Calu3 (cell line): Measurements from ENCODE around the gene FOXP1. TPM values are rescaled to one million over a fixed set of nuclear protein-coding genes. Genes with fewer than 3 reads are reported as not detected.
A peak's percentile ranks its signal among the peaks of the same experiment; 100 is the strongest.

Source experiments
- BruUV-seq: library from RNA; stranded (reverse); fragments of 400-500 nt; replicated peaks from 2 replicates; lab custom pipeline; 2021; lab: Mats Ljungman, UMichigan
- CTCF ChIA-PET: fragments of 300-600 bp; sonication (Branson Sonifier 250); formaldehyde crosslinking; loops from one replicate; lab custom pipeline; 2022; ENCODE audit warnings: antibody characterized with exemption; lab: Charles Lee
- DNase-seq: peaks from one replicate; pipeline ENCODE4 v3.0.0; 2022
- H3K27ac Mint-ChIP-seq: one replicate; pipeline ENCODE4 v1.8.0; 2022; ENCODE audit warnings: mixed read lengths; ENCODE audit not compliant: unreplicated experiment
- H3K27me3 Mint-ChIP-seq: one replicate; pipeline ENCODE4 v1.8.0; 2022; ENCODE audit warnings: mixed read lengths; ENCODE audit not compliant: unreplicated experiment
- H3K36me3 Mint-ChIP-seq: one replicate; pipeline ENCODE4 v1.8.0; 2022; ENCODE audit warnings: mild to moderate bottlenecking, moderate library complexity, mixed read lengths; ENCODE audit not compliant: insufficient read depth, unreplicated experiment
- H3K4me1 Mint-ChIP-seq: one replicate; pipeline ENCODE4 v1.8.0; 2022; ENCODE audit warnings: mild to moderate bottlenecking, low read depth, mixed read lengths; ENCODE audit not compliant: unreplicated experiment
- H3K4me3 Mint-ChIP-seq: one replicate; pipeline ENCODE4 v1.8.0; 2022; ENCODE audit warnings: mild to moderate bottlenecking, low read depth, moderate library complexity, mixed read lengths; ENCODE audit not compliant: unreplicated experiment
- H3K9me3 Mint-ChIP-seq: one replicate; pipeline ENCODE4 v1.8.0; 2022; ENCODE audit warnings: low read depth, mixed read lengths; ENCODE audit not compliant: unreplicated experiment
- CTCF ChIP-seq: fragments of 200-600 bp; IDR thresholded peaks from one replicate; pipeline ENCODE4 v1.8.0; 2022; ENCODE audit warnings: antibody characterized with exemption; ENCODE audit not compliant: unreplicated experiment
- intact Hi-C: fragments of 100-400 bp; cut with micrococcal nuclease; formaldehyde crosslinking; loops from one replicate; pipeline ENCODE4 v1.10.0; 2022; ENCODE audit not compliant: unreplicated experiment
- total RNA-seq: library from RNA; stranded (reverse); gene quantifications from 2 replicates; pipeline ENCODE4 v1.2.3, GENCODE V29; 2022

Gene FOXP1
- total RNA-seq, 1 experiment from 2014 or later = 82.8 TPM

DNA sequence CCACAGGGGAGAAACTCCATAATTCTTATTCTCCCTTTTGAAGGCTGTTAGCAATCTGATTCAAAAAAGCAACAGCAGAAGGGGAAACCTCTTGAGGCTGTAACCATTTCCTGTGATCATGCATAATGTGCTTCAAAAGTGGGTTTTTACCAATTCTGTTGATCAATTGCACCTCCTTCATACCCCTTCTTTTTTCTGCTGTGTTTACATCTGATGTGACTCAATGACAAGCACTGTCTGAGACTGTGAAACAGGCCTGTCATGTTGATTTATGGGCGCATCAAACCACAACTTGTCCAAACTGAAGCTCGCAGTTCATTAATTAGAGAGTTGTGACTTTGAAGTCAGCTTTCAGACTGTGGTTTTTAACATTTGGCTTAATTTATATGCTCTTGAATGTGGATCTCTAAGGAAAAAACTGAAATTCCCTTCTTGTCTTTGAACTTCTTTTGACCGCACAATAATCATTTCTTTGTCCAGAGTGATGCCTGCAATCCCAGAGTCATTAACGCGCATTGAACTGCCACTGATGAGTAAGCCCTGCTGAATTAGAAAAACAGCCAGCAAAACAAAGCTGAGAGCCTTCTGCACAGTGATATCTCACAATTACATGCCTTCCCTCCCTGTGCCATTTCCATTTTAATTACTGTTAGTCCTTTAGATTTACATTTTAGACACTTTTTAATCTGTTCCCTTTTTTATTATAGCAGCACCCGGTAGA, 532.8 kb downstream of the FOXP1 start:
- intact Hi-C loops = no loop called here
- BruUV-seq = no TSS peak
- no peak for TF ChIP-seq CTCF
- no peaks in the 10 kb centered on the region for H3K9me3 Mint-ChIP-seq
- CTCF ChIA-PET = no interaction called here
- peak overlapping the region; percentile 82 for H3K27ac Mint-ChIP-seq
- H3K4me3 Mint-ChIP-seq = no peak overlapping the region
- peaks cover 35% of the 10 kb centered on the region for H3K36me3 Mint-ChIP-seq
- peaks cover 33% of the 10 kb centered on the region for H3K4me1 Mint-ChIP-seq
- H3K27me3 Mint-ChIP-seq = no peaks in the 10 kb centered on the region
- DNase-seq = no peak

DNA sequence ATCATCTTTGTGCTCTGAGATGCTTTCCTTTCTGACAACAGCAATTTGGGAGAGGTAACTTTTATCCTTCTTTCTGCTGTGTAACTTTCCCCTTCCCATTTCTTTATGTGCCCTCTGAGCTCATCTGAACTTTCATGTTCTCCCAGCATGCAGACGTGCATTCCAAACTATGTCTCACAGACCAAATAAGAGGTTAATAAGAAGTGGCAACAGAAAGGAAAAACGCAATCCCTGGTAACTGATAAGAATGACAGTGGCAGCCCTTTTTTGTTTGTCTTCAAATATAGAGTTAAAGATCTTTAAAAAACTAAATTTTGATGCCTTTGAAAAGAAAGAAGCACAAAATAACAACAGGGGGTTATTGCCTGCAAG, 533.4 kb downstream of the FOXP1 start:
- Mint-ChIP-seq H3K9me3 (no peaks in the 10 kb centered on the region), H3K36me3 (peaks cover 35% of the 10 kb centered on the region), H3K4me3 (no peak overlapping the region), H3K27me3 (no peaks in the 10 kb centered on the region), H3K27ac (peak overlapping the region; percentile 82), H3K4me1 (peaks cover 28% of the 10 kb centered on the region)
- CTCF ChIA-PET = no interaction called here
- TF ChIP-seq CTCF = no peak
- DNase-seq = no peak
- intact Hi-C loops = no loop called here
- no TSS peak for BruUV-seq

- Mint-ChIP-seq H3K4me1 (peaks cover 26% of the 10 kb centered on the region), H3K27ac (no peak overlapping the region), H3K4me3 (peak overlapping the region; percentile 22), H3K36me3 (peaks cover 29% of the 10 kb centered on the region), H3K9me3 (no peaks in the 10 kb centered on the region), H3K27me3 (no peaks in the 10 kb centered on the region)
- no peak for TF ChIP-seq CTCF
- DNase-seq = peak; percentile 14
- CTCF ChIA-PET = interaction anchor here (0.6 kb wide), 1 partner anchor 8 kb away, joined by 5 read pairs; no protein-coding TSS in a partner anchor
- BruUV-seq = no TSS peak
- intact Hi-C loops = no loop called here
Measured at GRCh38 chr3:71048948-71049347, 534.6 kb downstream of the FOXP1 start.

GRCh38 chr3:71047616-71048531, 535.7 kb downstream of the FOXP1 start:
- Mint-ChIP-seq H3K4me3 (no peak overlapping the region), H3K27ac (no peak overlapping the region), H3K9me3 (no peaks in the 10 kb centered on the region), H3K27me3 (no peaks in the 10 kb centered on the region), H3K36me3 (peaks cover 23% of the 10 kb centered on the region), H3K4me1 (peaks cover 26% of the 10 kb centered on the region)
- no peak for DNase-seq
- intact Hi-C loops = no loop called here
- BruUV-seq = no TSS peak
- TF ChIP-seq CTCF = no peak
- CTCF ChIA-PET = interaction anchor here (0.6 kb wide), 1 partner anchor 9 kb away, joined by 5 read pairs; no protein-coding TSS in a partner anchor
